Endothelial cell of umbilical vein (primary cell): ENCODE measurements around the gene ACOX3.

Source experiments
- CTCF ChIP-seq, 2 donors: IDR thresholded peaks; 1 replicate in 1 of 2; 2 replicates in 1 of 2; pipeline ENCODE4 v1.5.1; 2011; ENCODE audit warnings: low read length in 2 of 2, mild to moderate bottlenecking in 2 of 2, moderate library complexity in 2 of 2, control low read depth in 1 of 2, inconsistent platforms in 1 of 2, low read depth in 1 of 2; ENCODE audit not compliant: insufficient read depth in 1 of 2; ENCODE audit errors: extremely low read depth in 1 of 2
- EZH2 ChIP-seq: IDR thresholded peaks from 2 replicates; pipeline ENCODE4 v1.6.1; 2012; ENCODE audit warnings: borderline replicate concordance, low read depth, mild to moderate bottlenecking, moderate library complexity, low read length, inconsistent platforms; ENCODE audit not compliant: severe bottlenecking
- POLR2A ChIP-seq: IDR thresholded peaks from 2 replicates; pipeline ENCODE4 v1.6.1; 2012; ENCODE audit warnings: low read depth, mild to moderate bottlenecking, control low read depth, low read length

DNA sequence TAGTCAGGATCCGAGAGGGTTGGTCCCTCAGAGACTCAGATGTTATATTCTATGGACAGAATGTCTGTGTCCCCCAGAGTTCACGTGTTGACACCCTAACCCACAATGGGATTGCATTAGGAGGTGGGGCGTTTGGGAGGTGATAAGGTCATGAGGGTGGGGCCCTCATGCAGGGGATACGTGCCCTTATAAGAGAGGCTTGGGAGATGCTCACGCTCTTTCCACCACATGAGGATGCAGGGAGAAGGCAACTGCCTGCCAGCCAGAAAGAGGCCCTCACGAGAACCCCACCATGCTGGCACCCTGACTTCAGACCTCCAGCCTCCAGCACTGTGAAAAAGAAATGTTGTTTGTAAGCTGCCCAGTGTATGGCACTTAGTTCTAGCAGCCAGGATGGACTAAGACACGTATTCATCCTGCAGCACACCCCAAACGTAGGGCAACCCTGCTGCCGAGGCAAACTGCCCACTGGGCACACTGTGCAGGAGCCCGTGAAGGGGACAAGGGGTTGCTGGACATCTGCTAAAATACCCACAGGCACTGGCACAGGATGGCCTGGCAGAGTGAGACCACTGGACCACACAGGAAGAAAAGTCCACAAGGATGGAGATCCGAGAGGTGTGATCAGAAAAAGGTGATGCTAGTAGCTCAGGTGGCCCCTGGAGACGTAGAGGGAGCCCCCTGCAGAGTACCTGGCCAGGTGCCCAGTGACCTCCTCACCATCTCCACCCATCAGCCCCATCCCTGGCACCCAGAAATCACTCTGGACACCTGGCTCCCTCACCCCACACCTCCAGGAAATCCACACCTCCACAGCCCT, 108.3 kb downstream of the ACOX3 start:
- TF ChIP-seq CTCF (IDR thresholded peaks at IDR 0.05; ENCODE audit: extremely low read depth in 1 of 2, insufficient read depth in 1 of 2, low read depth in 1 of 2, low read length in 2 of 2) (no peak), POLR2A (no peak), EZH2 (no peak)
